Natural killer cell (primary cell): ENCODE measurements around the gene TEX2. TPM values are rescaled to one million over a fixed set of nuclear protein-coding genes. Genes with fewer than 3 reads are reported as not detected.

Experiments
- ATAC-seq, 3 donors: fragments of 150-1000 bp in 2 of 3; fragments of 200-7000 bp in 1 of 3; cut with Tn5 transposase; 1 replicate in 1 of 3; 2 replicates in 2 of 3; pipeline ENCODE4 v1.10.0; 2021; ENCODE audit warnings: mild to moderate bottlenecking in 2 of 3, moderate library complexity in 2 of 3
- DNase-seq, 2 donors: peaks; one replicate each; pipeline versions ENCODE4 v3.0.0 to v3.0.0-alpha.2; 2013 to 2021; ENCODE audit warnings: mixed read lengths in 1 of 2
- H3K27ac ChIP-seq: one replicate; pipeline ENCODE4 v1.5.1; 2013; ENCODE audit warnings: mild to moderate bottlenecking, low read length
- H3K27me3 ChIP-seq: one replicate; pipeline ENCODE4 v1.6.1; 2013; ENCODE audit warnings: low read length; ENCODE audit not compliant: control insufficient read depth, insufficient read depth
- H3K36me3 ChIP-seq: one replicate; pipeline ENCODE4 v1.6.1; 2013; ENCODE audit warnings: low read length; ENCODE audit not compliant: control insufficient read depth, insufficient read depth
- H3K4me1 ChIP-seq: one replicate; pipeline ENCODE4 v1.6.1; 2013; ENCODE audit warnings: low read length; ENCODE audit not compliant: control insufficient read depth, insufficient read depth
- H3K4me3 ChIP-seq: one replicate; pipeline ENCODE4 v1.5.1; 2013; ENCODE audit warnings: low read length
- H3K9me3 ChIP-seq: one replicate; pipeline ENCODE4 v1.6.1; 2013; ENCODE audit warnings: low read length; ENCODE audit not compliant: control insufficient read depth, insufficient read depth
- H3K27ac Mint-ChIP-seq, 2 donors: one replicate each; pipeline ENCODE4 v1.8.0; 2022; ENCODE audit warnings: mild to moderate bottlenecking in 2 of 2, mixed read lengths in 2 of 2, moderate library complexity in 1 of 2
- H3K27me3 Mint-ChIP-seq, 2 donors: one replicate each; pipeline ENCODE4 v1.8.0; 2022; ENCODE audit warnings: low read depth in 2 of 2, mixed read lengths in 2 of 2
- H3K36me3 Mint-ChIP-seq: one replicate; pipeline ENCODE4 v1.8.0; 2022; ENCODE audit warnings: mixed read lengths
- H3K4me1 Mint-ChIP-seq, 2 donors: one replicate each; pipeline ENCODE4 v1.8.0; 2022; ENCODE audit warnings: mixed read lengths in 2 of 2
- H3K4me3 Mint-ChIP-seq: one replicate; pipeline ENCODE4 v1.8.0; 2022; ENCODE audit warnings: mild to moderate bottlenecking, moderate library complexity, mixed read lengths
- H3K9me3 Mint-ChIP-seq, 2 donors: one replicate each; pipeline ENCODE4 v1.8.0; 2022; ENCODE audit warnings: mixed read lengths in 2 of 2
- WGBS: methylation state at CpG from one replicate; pipeline ENCODE4 v1.1.7; 2013; ENCODE audit warnings: missing lambda C conversion rate; ENCODE audit not compliant: insufficient coverage; 5-methylcytosine and 5-hydroxymethylcytosine counted together
- intact Hi-C: fragments of 100-400 bp; cut with micrococcal nuclease; formaldehyde crosslinking; loops from one replicate; pipeline ENCODE4 v1.14.2; 2022
- total RNA-seq, 4 donors: library from RNA; stranded (reverse); fragments of 120-200 nt in 1 of 4; gene quantifications; one replicate each; pipeline versions ENCODE4 v1.2.3 to v1.2.4, GENCODE V29; 2013 to 2022
- TF ChIP-seq, protein P1 (sequence below): fragments of 200-600 bp; IDR thresholded peaks from one replicate; pipeline ENCODE4 v1.8.0; 2022; ENCODE audit warnings: antibody characterized with exemption

The TEX2 gene
- total RNA-seq, 3 donors from 2014 or later (not counting 1 experiment from before 2014, with no cell fraction given): 8.3 to 16.3 (median 11.3) TPM

DNA sequence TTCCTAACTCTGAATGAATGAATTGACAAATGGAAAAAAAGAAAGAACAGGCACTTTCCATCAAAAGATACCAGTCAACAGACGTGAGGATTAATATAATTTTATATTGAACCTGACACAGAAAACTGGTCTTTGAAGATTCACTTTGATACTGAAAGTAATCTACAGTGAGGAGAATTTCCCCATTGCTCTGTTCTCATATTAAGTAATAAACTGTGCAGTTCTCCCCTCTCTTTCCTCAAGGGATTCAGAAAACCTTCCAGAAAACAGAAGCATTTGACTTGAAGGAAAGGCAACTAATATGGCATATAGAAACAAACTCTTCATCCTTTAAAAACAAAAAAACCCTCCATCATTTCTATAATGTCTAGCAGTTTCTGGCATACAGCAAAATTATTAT, 2.2 kb downstream of the TEX2 start:
- H3K4me3 Mint-ChIP-seq: no peak overlapping the region
- no peaks in the 10 kb centered on the region for H3K9me3 ChIP-seq
- no peaks in the 10 kb centered on the region for H3K27me3 Mint-ChIP-seq

DNA sequence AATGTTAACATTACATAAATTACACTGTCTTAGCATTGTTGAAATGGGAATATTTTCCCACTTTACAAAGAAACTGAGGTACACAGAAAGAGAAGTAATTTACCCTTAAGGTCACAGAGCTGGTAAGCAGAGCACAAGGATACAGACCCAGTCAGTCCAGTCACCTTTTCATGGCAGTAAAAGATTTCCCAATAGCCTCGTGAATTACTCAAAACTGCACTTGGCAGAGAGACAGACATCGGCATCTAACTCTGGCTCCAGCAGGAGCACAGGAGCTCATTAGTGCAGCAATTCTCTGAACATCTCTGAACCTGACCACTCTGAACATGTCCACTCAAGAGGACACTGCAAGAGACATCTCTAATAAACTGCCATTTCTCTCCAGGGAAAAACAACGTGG, 3.1 kb downstream of the TEX2 start:
- TF ChIP-seq, protein P1, sequence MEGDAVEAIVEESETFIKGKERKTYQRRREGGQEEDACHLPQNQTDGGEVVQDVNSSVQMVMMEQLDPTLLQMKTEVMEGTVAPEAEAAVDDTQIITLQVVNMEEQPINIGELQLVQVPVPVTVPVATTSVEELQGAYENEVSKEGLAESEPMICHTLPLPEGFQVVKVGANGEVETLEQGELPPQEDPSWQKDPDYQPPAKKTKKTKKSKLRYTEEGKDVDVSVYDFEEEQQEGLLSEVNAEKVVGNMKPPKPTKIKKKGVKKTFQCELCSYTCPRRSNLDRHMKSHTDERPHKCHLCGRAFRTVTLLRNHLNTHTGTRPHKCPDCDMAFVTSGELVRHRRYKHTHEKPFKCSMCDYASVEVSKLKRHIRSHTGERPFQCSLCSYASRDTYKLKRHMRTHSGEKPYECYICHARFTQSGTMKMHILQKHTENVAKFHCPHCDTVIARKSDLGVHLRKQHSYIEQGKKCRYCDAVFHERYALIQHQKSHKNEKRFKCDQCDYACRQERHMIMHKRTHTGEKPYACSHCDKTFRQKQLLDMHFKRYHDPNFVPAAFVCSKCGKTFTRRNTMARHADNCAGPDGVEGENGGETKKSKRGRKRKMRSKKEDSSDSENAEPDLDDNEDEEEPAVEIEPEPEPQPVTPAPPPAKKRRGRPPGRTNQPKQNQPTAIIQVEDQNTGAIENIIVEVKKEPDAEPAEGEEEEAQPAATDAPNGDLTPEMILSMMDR: no peak
- 86% methylated on average over 3 of the region's 3 CpGs for WGBS
- peaks cover 33 to 35% of the 10 kb centered on the region in 2 donors for H3K4me1 Mint-ChIP-seq
- ATAC-seq: no peak
- H3K27ac ChIP-seq: no peak overlapping the region
- H3K27me3 Mint-ChIP-seq: no peaks in the 10 kb centered on the region
- no peak for DNase-seq
- H3K4me1 ChIP-seq: peaks cover 20% of the 10 kb centered on the region
- no peaks in the 10 kb centered on the region for H3K9me3 ChIP-seq
- no peaks in the 10 kb centered on the region for H3K27me3 ChIP-seq
- no peaks in the 10 kb centered on the region for H3K9me3 Mint-ChIP-seq
- no peak overlapping the region for H3K4me3 Mint-ChIP-seq
- intact Hi-C loops: loop anchor here (5.0 kb wide), 1 partner anchor 233 kb away; no protein-coding TSS in a partner anchor
- H3K27ac Mint-ChIP-seq: no peak overlapping the region
- H3K36me3 ChIP-seq: no peaks in the 10 kb centered on the region
- H3K36me3 Mint-ChIP-seq: no peaks in the 10 kb centered on the region
- no peak overlapping the region for H3K4me3 ChIP-seq

More for the DNA sequence above, 2.2 kb downstream of the TEX2 start:
- H3K4me3 ChIP-seq: no peak overlapping the region
- DNase-seq: no peak
- no peak overlapping the region for H3K27ac Mint-ChIP-seq
- WGBS: no CpG with 5 or more reads among the region's 1 CpG
- no peaks in the 10 kb centered on the region for H3K27me3 ChIP-seq
- H3K9me3 Mint-ChIP-seq: no peaks in the 10 kb centered on the region
- ATAC-seq: no peak
- no peaks in the 10 kb centered on the region for H3K36me3 ChIP-seq
- no peak overlapping the region for H3K27ac ChIP-seq
- H3K4me1 Mint-ChIP-seq: peaks cover 33 to 35% of the 10 kb centered on the region in 2 donors
- intact Hi-C loops: loop anchor here (5.0 kb wide), 1 partner anchor 234 kb away; no protein-coding TSS in a partner anchor
- H3K4me1 ChIP-seq: peaks cover 20% of the 10 kb centered on the region
- TF ChIP-seq, protein P1: no peak
- H3K36me3 Mint-ChIP-seq: no peaks in the 10 kb centered on the region

- H3K9me3 ChIP-seq: no peaks in the 10 kb centered on the region
- H3K27me3 ChIP-seq: no peaks in the 10 kb centered on the region
- Mint-ChIP-seq H3K4me1 (peaks cover 33 to 35% of the 10 kb centered on the region in 2 donors), H3K9me3 (no peaks in the 10 kb centered on the region), H3K36me3 (no peaks in the 10 kb centered on the region), H3K4me3 (no peak overlapping the region), H3K27me3 (no peaks in the 10 kb centered on the region), H3K27ac (no peak overlapping the region)
- intact Hi-C loops: no loop called here
- DNase-seq (no peak), ATAC-seq (no peak)
- H3K4me1 ChIP-seq: peaks cover 20% of the 10 kb centered on the region
- no peak overlapping the region for H3K4me3 ChIP-seq
- TF ChIP-seq, protein P1: no peak
- 97% methylated on average over 3 of the region's 3 CpGs for WGBS
- no peaks in the 10 kb centered on the region for H3K36me3 ChIP-seq
- no peak overlapping the region for H3K27ac ChIP-seq
Measured at GRCh38 chr17:64259426-64259825, 3.6 kb downstream of the TEX2 start.
